CD4-positive, alpha-beta T cell treated with Interleukin-17A for 1 hour (primary cell): Measurements from ENCODE around the gene HYOU1.
A peak's percentile ranks its signal among the peaks of the same experiment; 100 is the strongest.
"Not testable (repeated sequence)": the region's sequence is repeated elsewhere in the genome, so short reads cannot be mapped to it uniquely, and the experiment has no call there.

Source experiments
- DNase-seq: peaks from one replicate; pipeline ENCODE4 v3.0.0-alpha.2; 2020

Gene HYOU1

GRCh38 chr11:119042927-119043326 is 14.1 kb downstream of the HYOU1 start:
- DNase-seq, result no peak

- DNase-seq, result no peak
Measured at GRCh38 chr11:119041821-119042514, 15.0 kb downstream of the HYOU1 start.

- DNase-seq, result not testable (repeated sequence)
Measured at GRCh38 chr11:119039471-119039870, 17.5 kb downstream of the HYOU1 start.

GRCh38 chr11:119038884-119039283 is 18.1 kb downstream of the HYOU1 start:
- no peak for DNase-seq

- DNase-seq, result no peak
Measured at GRCh38 chr11:119034813-119035212, 22.2 kb downstream of the HYOU1 start.

GRCh38 chr11:119033421-119033820 is 23.6 kb downstream of the HYOU1 start:
- not testable (repeated sequence) for DNase-seq

GRCh38 chr11:119031912-119032280 is 25.1 kb downstream of the HYOU1 start:
- DNase-seq, result no peak

GRCh38 chr11:119030329-119031047 is 26.5 kb downstream of the HYOU1 start, which contains the start of gene SLC37A4:
SLC37A4 (minus strand) TSS chr11:119030877.
- DNase-seq, result peak; percentile 99

- no peak for DNase-seq
Measured at GRCh38 chr11:119030029-119030328, 27.0 kb downstream of the HYOU1 start.

GRCh38 chr11:119029340-119030028 is 27.5 kb downstream of the HYOU1 start:
- no peak for DNase-seq

GRCh38 chr11:119029069-119029339 is 28.0 kb downstream of the HYOU1 start:
- DNase-seq, result no peak

- DNase-seq, result no peak
Measured at GRCh38 chr11:119028346-119029068, 28.5 kb downstream of the HYOU1 start.

GRCh38 chr11:119027561-119028345 is 29.3 kb downstream of the HYOU1 start:
- no peak for DNase-seq

- DNase-seq, result no peak
Measured at GRCh38 chr11:119026970-119027369, 30.0 kb downstream of the HYOU1 start.

- DNase-seq, result no peak
Measured at GRCh38 chr11:119025978-119026766, 30.8 kb downstream of the HYOU1 start.

- no peak for DNase-seq
Measured at GRCh38 chr11:119025541-119025940, 31.5 kb downstream of the HYOU1 start.

- no peak for DNase-seq
Measured at GRCh38 chr11:119025099-119025473, 31.9 kb downstream of the HYOU1 start.

- no peak for DNase-seq
Measured at GRCh38 chr11:119024430-119025098, 32.4 kb downstream of the HYOU1 start.

- no peak for DNase-seq
Measured at GRCh38 chr11:119023741-119024140, 33.3 kb downstream of the HYOU1 start.

- no peak for DNase-seq
Measured at GRCh38 chr11:119021631-119022030, 35.4 kb downstream of the HYOU1 start.

- DNase-seq, result no peak
Measured at GRCh38 chr11:119019996-119020395, 37.0 kb downstream of the HYOU1 start.
